Transverse colon (tissue), 4 donors: Measurements from ENCODE around the gene THAP7. TPM values are rescaled to one million over a fixed set of nuclear protein-coding genes. Genes with fewer than 3 reads are reported as not detected.
A peak's percentile ranks its signal among the peaks of the same experiment; 100 is the strongest.

Source experiments
- DNase-seq: peaks from one replicate; pipeline ENCODE4 v3.0.0-alpha.2; 2019
- H3K27ac ChIP-seq, 4 donors: fragments of 200-600 bp; sonication (generic); 2 replicates each; pipeline ENCODE4 v1.5.1; 2016 to 2018; ENCODE audit warnings: inconsistent platforms in 4 of 4
- H3K27me3 ChIP-seq: fragments of 200-600 bp; sonication (generic); 2 replicates; pipeline ENCODE4 v1.5.1; 2017; ENCODE audit warnings: inconsistent platforms
- H3K36me3 ChIP-seq, 4 donors: fragments of 200-600 bp; sonication (generic); 2 replicates each; pipeline ENCODE4 v1.5.1; 2017 to 2019; ENCODE audit warnings: inconsistent platforms in 4 of 4
- H3K4me1 ChIP-seq, 4 donors: fragments of 200-600 bp; sonication (generic); 2 replicates each; pipeline ENCODE4 v1.5.1; 2017 to 2020; ENCODE audit warnings: inconsistent platforms in 4 of 4
- H3K4me3 ChIP-seq, 4 donors: fragments of 200-600 bp; sonication (generic); 1 replicate in 1 of 4; 2 replicates in 3 of 4; pipeline versions ENCODE4 v1.5.1 to v1.6.1; 2017 to 2019; ENCODE audit warnings: inconsistent platforms in 4 of 4
- H3K9me3 ChIP-seq, 2 donors: fragments of 200-600 bp; sonication (generic); 2 replicates each; pipeline ENCODE4 v1.5.1; 2017 to 2019; ENCODE audit warnings: inconsistent platforms in 2 of 2
- EP300 ChIP-seq: sonication (generic); formaldehyde crosslinking; IDR thresholded peaks from one replicate; pipeline ENCODE4 v1.6.1; 2017; ENCODE audit warnings: antibody characterized with exemption, low read depth
- POLR2A ChIP-seq: fragments of 450-650 bp; IDR thresholded peaks from one replicate; pipeline ENCODE4 v1.6.1; 2016; ENCODE audit warnings: antibody characterized with exemption, mild to moderate bottlenecking, moderate library complexity
- POLR2AphosphoS5 ChIP-seq, 3 donors: sonication (generic); formaldehyde crosslinking; IDR thresholded peaks; one replicate each; pipeline ENCODE4 v1.6.1; 2016; ENCODE audit warnings: antibody characterized with exemption in 3 of 3
- WGBS, 2 donors: methylation state at CpG; one replicate each; pipeline ENCODE4 v1.1.5; 2018; ENCODE audit warnings: low coverage in 1 of 2; 5-methylcytosine and 5-hydroxymethylcytosine counted together
- in situ Hi-C, 4 donors: fragments of 200-750 bp; cut with MboI; loops; one replicate each; pipeline versions ENCODE4 v1.15.0 to v1.15.1; 2017; ENCODE audit warnings: low sequenced_read_pairs in 3 of 4, low pct_ligation_motif_present in 1 of 4, low pct_unique_long_range_greater_than_20kb in 1 of 4
- intact Hi-C: fragments of 100-400 bp; cut with DNase I; formaldehyde crosslinking; loops from one replicate; pipeline ENCODE4 v1.15.1; 2023; ENCODE audit warnings: low total_unique reads
- total RNA-seq, 4 donors: library from RNA; depleted of rRNA; stranded (reverse); fragments of >200 nt; gene quantifications; one replicate each; pipeline ENCODE4 v1.1.0, GENCODE V29; 2016
- TF ChIP-seq, protein P1 (sequence below), 5 experiments: fragments of 200-600 bp in 3 of 5; fragments of 450-650 bp in 2 of 5; sonication (generic) in 3 of 5; IDR thresholded peaks; 1 replicate in 2 of 5; 2 replicates in 3 of 5; pipeline ENCODE4 v1.5.1; 2016 to 2017; ENCODE audit warnings: antibody characterized with exemption in 5 of 5, inconsistent platforms in 3 of 5, mild to moderate bottlenecking in 2 of 5, moderate library complexity in 1 of 5

The THAP7 gene
- total RNA-seq, 4 donors from 2014 or later = 27.0 to 51.5 (median 32.7) TPM

DNA sequence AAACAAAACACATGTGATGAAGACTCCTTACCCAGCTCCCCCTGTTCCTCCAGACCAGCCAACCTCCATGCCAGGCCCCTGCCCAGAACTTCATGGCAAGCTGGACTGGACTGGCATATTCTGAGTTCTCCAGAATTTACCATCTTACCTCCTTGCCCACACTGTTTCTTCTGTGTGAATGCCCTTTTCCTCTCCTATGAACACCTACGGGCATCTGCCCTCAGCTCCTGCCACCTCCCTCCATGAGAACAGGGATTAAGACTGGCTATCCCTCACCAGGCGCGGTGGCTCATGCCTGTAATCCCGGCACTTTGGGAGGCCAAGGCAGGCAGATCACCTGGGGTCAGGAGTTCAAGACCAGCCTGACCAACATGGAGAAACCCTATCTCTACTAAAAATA, 41.3 kb downstream of the THAP7 start:
- H3K9me3 ChIP-seq = no peaks in the 10 kb centered on the region
- TF ChIP-seq EP300 = no peak
- no peak for TF ChIP-seq POLR2AphosphoS5 (IDR thresholded peaks at IDR 0.05)
- no peak for TF ChIP-seq POLR2A
- H3K27ac ChIP-seq = no peak overlapping the region
- DNase-seq = no peak
- no peak overlapping the region for H3K4me3 ChIP-seq
- WGBS, 2 donors = 93% methylated on average over 4 of the region's 4 CpGs; no CpG with 5 or more reads in 1 of the 2 donors
- in situ Hi-C loops (loop anchor here in 1 of 4 donors (25.0 kb wide), 1 partner anchor 102 kb away; no protein-coding TSS in a partner anchor), intact Hi-C loops (no loop called here)
- no peaks in the 10 kb centered on the region for H3K36me3 ChIP-seq
- H3K27me3 ChIP-seq = peaks cover 14% of the 10 kb centered on the region
- H3K4me1 ChIP-seq = peaks cover 4 to 46% (median 36%) of the 10 kb centered on the region in 4 donors

DNA sequence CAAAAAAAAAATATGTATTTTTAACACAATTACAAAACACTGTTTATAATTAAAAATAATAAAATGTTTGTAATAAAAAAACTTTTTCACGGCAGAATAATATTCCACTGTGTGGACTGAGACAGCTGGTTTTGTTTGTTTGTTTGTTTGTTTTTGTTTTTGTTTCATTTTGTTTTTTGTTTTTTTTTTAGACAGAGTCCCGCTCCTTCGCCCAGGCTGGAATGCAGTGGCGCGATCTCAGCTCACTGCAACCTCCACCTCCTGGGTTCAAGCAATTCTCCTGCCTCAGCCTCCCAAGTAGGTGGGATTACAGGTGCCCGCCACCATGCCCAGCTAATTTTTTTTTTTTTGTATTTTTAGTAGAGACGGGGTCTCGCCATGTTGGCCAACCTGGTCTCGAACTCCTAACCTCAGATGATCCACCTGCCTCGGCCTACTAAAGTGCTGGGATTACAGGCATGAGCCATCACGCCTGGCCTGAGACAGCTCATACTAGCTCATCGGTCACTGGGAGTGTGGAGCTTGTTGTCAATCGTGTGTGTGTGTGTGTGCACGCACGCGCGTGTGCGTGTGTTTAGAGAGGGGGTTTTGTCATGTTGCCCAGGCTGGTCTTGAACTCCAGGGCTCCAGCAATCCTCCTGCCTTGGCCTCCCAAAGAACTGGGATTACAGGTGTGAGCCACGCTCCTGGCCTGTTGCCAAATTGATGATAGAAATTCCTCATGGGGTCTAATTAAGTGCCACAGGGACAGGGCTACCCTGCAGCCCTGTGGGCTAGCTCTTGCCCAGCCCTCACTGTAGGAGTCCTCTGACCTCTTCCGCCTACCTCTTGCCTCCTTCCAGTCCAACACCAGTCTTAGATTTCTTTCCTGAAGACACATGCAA, 42.1 kb downstream of the THAP7 start:
- no peak for DNase-seq
- H3K4me3 ChIP-seq = no peak overlapping the region
- intact Hi-C loops (loop anchor here (5.0 kb wide), 1 partner anchor 78 kb away; no protein-coding TSS in a partner anchor), in situ Hi-C loops (loop anchor here in 1 of 4 donors (25.0 kb wide), 1 partner anchor 102 kb away; no protein-coding TSS in a partner anchor)
- no peaks in the 10 kb centered on the region for H3K36me3 ChIP-seq
- H3K9me3 ChIP-seq = no peaks in the 10 kb centered on the region
- H3K27me3 ChIP-seq = peaks cover 11% of the 10 kb centered on the region
- H3K27ac ChIP-seq = peak overlapping the region in 1 of 4 donors; percentile 93
- H3K4me1 ChIP-seq = peaks cover 4 to 48% (median 34%) of the 10 kb centered on the region in 4 donors
- WGBS, 2 donors = 95 to 98% methylated on average over 7 to 20 of the region's 20 CpGs
- TF ChIP-seq, protein P1, sequence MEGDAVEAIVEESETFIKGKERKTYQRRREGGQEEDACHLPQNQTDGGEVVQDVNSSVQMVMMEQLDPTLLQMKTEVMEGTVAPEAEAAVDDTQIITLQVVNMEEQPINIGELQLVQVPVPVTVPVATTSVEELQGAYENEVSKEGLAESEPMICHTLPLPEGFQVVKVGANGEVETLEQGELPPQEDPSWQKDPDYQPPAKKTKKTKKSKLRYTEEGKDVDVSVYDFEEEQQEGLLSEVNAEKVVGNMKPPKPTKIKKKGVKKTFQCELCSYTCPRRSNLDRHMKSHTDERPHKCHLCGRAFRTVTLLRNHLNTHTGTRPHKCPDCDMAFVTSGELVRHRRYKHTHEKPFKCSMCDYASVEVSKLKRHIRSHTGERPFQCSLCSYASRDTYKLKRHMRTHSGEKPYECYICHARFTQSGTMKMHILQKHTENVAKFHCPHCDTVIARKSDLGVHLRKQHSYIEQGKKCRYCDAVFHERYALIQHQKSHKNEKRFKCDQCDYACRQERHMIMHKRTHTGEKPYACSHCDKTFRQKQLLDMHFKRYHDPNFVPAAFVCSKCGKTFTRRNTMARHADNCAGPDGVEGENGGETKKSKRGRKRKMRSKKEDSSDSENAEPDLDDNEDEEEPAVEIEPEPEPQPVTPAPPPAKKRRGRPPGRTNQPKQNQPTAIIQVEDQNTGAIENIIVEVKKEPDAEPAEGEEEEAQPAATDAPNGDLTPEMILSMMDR (IDR thresholded peaks at IDR 0.05) = no peak
- TF ChIP-seq EP300 = no peak
- no peak for TF ChIP-seq POLR2AphosphoS5 (IDR thresholded peaks at IDR 0.05)
- TF ChIP-seq POLR2A = no peak

DNA sequence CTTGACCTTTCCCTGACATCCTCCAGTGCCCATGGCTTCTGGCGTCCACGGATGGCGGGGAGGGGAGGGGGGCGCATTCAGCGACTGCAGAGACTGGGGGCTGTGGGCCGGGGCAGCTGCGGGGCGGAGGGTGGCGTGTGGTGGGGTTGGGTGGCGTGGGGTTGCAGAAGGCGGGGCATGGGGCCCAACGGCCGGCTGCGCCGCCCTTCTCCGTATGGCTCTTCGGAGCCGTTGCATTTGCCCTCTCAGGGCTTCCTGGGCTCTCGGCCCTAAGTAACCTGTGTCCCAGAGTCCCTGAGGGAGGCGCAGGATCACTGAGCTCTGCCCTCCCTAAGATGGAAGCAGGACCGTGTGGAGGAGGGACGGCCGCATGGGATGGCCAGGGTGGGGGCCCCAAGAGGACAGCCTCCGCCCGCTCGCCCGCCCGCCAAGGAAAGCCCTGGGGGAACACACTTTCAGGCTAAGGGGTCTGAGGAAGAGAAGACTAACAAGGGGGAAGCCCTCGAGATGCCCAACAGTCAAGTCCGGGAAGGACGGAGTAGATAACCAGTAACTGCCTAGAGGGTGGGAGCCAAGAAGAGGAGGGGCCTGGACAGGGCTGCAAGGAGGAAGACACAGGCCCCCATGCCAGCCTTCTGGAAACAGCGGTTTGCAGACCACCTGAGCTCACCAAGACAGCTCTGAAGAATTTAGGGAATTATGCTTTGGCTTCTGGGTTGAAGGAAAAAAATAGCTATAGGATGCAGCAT, 44.1 kb downstream of the THAP7 start:
- Histone ChIP-seq H3K27me3 (no peaks in the 10 kb centered on the region), H3K27ac (peak overlapping the region; percentile 86 to 93 (median 89)), H3K4me3 (peak overlapping the region; percentile 54 to 75 (median 64)), H3K4me1 (peaks cover 8 to 54% (median 36%) of the 10 kb centered on the region in 4 donors), H3K9me3 (no peaks in the 10 kb centered on the region), H3K36me3 (no peaks in the 10 kb centered on the region)
- in situ Hi-C loops (loop anchor here in 1 of 4 donors (25.0 kb wide), 1 partner anchor 104 kb away; no protein-coding TSS in a partner anchor), intact Hi-C loops (loop anchor here (5.0 kb wide), 1 partner anchor 76 kb away; no protein-coding TSS in a partner anchor)
- DNase-seq = peak; percentile 82
- TF ChIP-seq EP300 = no peak
- TF ChIP-seq, protein P1 (IDR thresholded peaks at IDR 0.05) = no peak
- TF ChIP-seq POLR2A = peak; percentile 67
- peak in 2 of 3 donors; percentile 66 to 69 for TF ChIP-seq POLR2AphosphoS5 (IDR thresholded peaks at IDR 0.05)
- WGBS, 2 donors = 5% methylated on average over 29 of the region's 32 CpGs; no CpG with 5 or more reads in 1 of the 2 donors

DNA sequence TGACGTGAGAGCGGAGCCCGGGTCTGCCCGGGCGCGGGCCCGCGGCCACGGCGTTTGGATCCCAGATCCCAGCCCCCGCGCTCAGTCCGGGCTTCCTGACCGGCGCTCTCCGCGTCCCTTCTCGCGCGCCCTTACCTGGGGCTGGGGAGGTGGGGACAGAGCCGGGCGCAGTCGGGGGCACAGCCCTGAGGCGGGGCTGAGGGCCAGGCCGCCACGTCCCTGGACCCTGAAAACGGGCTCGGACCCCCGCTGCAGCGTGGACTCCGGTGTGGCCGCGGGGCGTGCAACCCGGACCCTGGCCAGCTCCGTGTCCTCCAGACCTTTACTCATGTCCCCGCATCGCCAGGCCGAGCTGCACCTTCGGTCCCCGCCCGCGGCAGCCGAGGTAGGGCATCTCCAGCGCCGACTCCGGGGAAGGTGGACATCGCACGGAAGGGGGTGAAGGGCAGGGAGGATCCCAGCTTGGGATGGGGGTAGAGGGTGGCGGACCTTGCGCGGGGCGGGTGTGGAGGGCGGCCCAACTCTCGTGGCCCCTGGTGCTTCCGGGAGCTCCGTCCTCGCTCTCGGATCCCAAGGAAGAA, 44.7 kb downstream of the THAP7 start:
- H3K4me1 ChIP-seq = peaks cover 12 to 58% (median 42%) of the 10 kb centered on the region in 4 donors
- no peaks in the 10 kb centered on the region for H3K36me3 ChIP-seq
- H3K9me3 ChIP-seq = no peaks in the 10 kb centered on the region
- 2% methylated on average over 10 of the region's 59 CpGs; no CpG with 5 or more reads in 1 of the 2 donors for WGBS, 2 donors
- no peaks in the 10 kb centered on the region for H3K27me3 ChIP-seq
- in situ Hi-C loops (loop anchor here in 1 of 4 donors (25.0 kb wide), 1 partner anchor 105 kb away; no protein-coding TSS in a partner anchor), intact Hi-C loops (loop anchor here (5.0 kb wide), 1 partner anchor 75 kb away; no protein-coding TSS in a partner anchor)
- DNase-seq = peak; percentile 44
- H3K27ac ChIP-seq = peak overlapping the region; percentile 86 to 93 (median 89)
- H3K4me3 ChIP-seq = peak overlapping the region; percentile 54 to 75 (median 64)
- TF ChIP-seq POLR2AphosphoS5 (IDR thresholded peaks at IDR 0.05) (peak in 2 of 3 donors; percentile 27 to 74), EP300 (no peak), POLR2A (peak; percentile 75)
- TF ChIP-seq, protein P1 (IDR thresholded peaks at IDR 0.05) = peak in 1 of 5 experiments; percentile 20
